OCI-LY3 (cell line): Measurements from ENCODE around the gene IRGC.
"Not testable (repeated sequence)": the region's sequence is repeated elsewhere in the genome, so short reads cannot be mapped to it uniquely, and the experiment has no call there.

ENCODE experiments used
- EZH2phosphoT487 ChIP-seq: fragments of 200-600 bp; shearing (Covaris generic); IDR thresholded peaks from 2 replicates; pipeline ENCODE4 v1.6.1; 2018; ENCODE audit warnings: antibody characterized with exemption, mixed run types, low read depth
- TF ChIP-seq, protein P1 (sequence below): fragments of 200-600, 300-600 bp; sonication (generic); IDR thresholded peaks from 2 replicates; pipeline ENCODE4 v1.5.1; 2014; ENCODE audit warnings: antibody characterized with exemption, low read length, low read depth

GRCh38 chr19:43764684-43765083, 48.8 kb downstream of the IRGC start:
- TF ChIP-seq, protein P1, sequence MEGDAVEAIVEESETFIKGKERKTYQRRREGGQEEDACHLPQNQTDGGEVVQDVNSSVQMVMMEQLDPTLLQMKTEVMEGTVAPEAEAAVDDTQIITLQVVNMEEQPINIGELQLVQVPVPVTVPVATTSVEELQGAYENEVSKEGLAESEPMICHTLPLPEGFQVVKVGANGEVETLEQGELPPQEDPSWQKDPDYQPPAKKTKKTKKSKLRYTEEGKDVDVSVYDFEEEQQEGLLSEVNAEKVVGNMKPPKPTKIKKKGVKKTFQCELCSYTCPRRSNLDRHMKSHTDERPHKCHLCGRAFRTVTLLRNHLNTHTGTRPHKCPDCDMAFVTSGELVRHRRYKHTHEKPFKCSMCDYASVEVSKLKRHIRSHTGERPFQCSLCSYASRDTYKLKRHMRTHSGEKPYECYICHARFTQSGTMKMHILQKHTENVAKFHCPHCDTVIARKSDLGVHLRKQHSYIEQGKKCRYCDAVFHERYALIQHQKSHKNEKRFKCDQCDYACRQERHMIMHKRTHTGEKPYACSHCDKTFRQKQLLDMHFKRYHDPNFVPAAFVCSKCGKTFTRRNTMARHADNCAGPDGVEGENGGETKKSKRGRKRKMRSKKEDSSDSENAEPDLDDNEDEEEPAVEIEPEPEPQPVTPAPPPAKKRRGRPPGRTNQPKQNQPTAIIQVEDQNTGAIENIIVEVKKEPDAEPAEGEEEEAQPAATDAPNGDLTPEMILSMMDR: not testable (repeated sequence)
- not testable (repeated sequence) for TF ChIP-seq EZH2phosphoT487
